GM12878 (cell line): ENCODE results near the gene MOGAT2. TPM values are rescaled to one million over a fixed set of nuclear protein-coding genes. Genes with fewer than 3 reads are reported as not detected.

Source experiments
- ATAC-seq: fragments of 200-7000 bp; cut with Tn5 transposase; 3 replicates; pipeline ENCODE4 v1.9.1; 2020; ENCODE audit warnings: mild to moderate bottlenecking, moderate library complexity
- BruUV-seq: library from RNA; stranded (reverse); fragments of 400-500 nt; replicated peaks from 2 replicates; lab custom pipeline; 2021; lab: Mats Ljungman, UMichigan
- CTCF ChIA-PET: fragments of 300-600 bp; sonication (Branson Sonifier 250); formaldehyde crosslinking; extraction: SDS; loops from one replicate; lab custom pipeline; 2021; ENCODE audit warnings: inconsistent platforms; lab: Yijun Ruan, JAX
- POLR2A ChIA-PET: fragments of 350-600 bp; formaldehyde crosslinking; extraction: SDS; loops from one replicate; lab custom pipeline; 2021; ENCODE audit warnings: inconsistent platforms; lab: Charles Lee
- RAD21 ChIA-PET: fragments of 300-600 bp; sonication (Branson Sonifier 250); formaldehyde crosslinking; loops from one replicate; lab custom pipeline; 2023; ENCODE audit warnings: antibody characterized with exemption; ENCODE audit not compliant: unreplicated experiment; lab: Charles Lee
- SMC1A ChIA-PET: fragments of 300-600 bp; sonication (Branson Sonifier 250); formaldehyde crosslinking; loops from one replicate; lab custom pipeline; 2023; ENCODE audit not compliant: unreplicated experiment, uncharacterized antibody; lab: Charles Lee
- DNase-seq: peaks from one replicate; pipeline ENCODE4 v3.0.0-alpha.2; 2011; ENCODE audit warnings: low read depth, low spot score
- FAIRE-seq: peaks from 3 replicates; lab custom pipeline; 2011; peaks lifted over from hg19 to GRCh38; lab: Jason Lieb, UNC
- H2AFZ ChIP-seq: 2 replicates; pipeline ENCODE4 v1.6.0; 2011; ENCODE audit warnings: low read depth, low read length, control low read depth; ENCODE audit not compliant: control insufficient read depth
- H3K27ac ChIP-seq: 2 replicates; pipeline ENCODE4 v1.5.1; 2011; ENCODE audit warnings: control low read depth; ENCODE audit not compliant: control insufficient read depth, insufficient read depth
- H3K27me3 ChIP-seq, 2 experiments: replicated peaks in 1 of 2; 2 replicates each; pipeline versions ENCODE4 v1.6.0 to v1.6.1; 2011; ENCODE audit warnings: low read length in 1 of 2; ENCODE audit not compliant: control insufficient read depth in 2 of 2, insufficient read depth in 2 of 2
- H3K36me3 ChIP-seq, 2 experiments: 2 replicates each; pipeline ENCODE4 v1.5.1; 2011; ENCODE audit warnings: low read length in 1 of 2; ENCODE audit not compliant: control insufficient read depth in 2 of 2, insufficient read depth in 2 of 2
- H3K4me1 ChIP-seq: 2 replicates; pipeline ENCODE4 v1.6.1; 2011; ENCODE audit warnings: mild to moderate bottlenecking, low read length, moderate library complexity, mixed read lengths; ENCODE audit not compliant: control insufficient read depth, insufficient read depth
- H3K4me2 ChIP-seq: 2 replicates; pipeline ENCODE4 v1.6.0; 2011; ENCODE audit warnings: control low read depth; ENCODE audit not compliant: control insufficient read depth, insufficient read depth
- H3K4me3 ChIP-seq: fragments of 200-600 bp; sonication (generic); 2 replicates; pipeline ENCODE4 v1.5.1; 2016
- H3K79me2 ChIP-seq: 2 replicates; pipeline ENCODE4 v1.6.0; 2011; ENCODE audit warnings: low read length; ENCODE audit not compliant: control insufficient read depth, insufficient read depth
- H3K9ac ChIP-seq: 2 replicates; pipeline ENCODE4 v1.8.0; 2011; ENCODE audit warnings: low read length, control low read depth, mixed read lengths; ENCODE audit not compliant: control insufficient read depth, insufficient read depth
- H3K9me3 ChIP-seq: replicated peaks from 3 replicates; pipeline ENCODE4 v1.5.1; 2011; ENCODE audit warnings: mild to moderate bottlenecking, low read length; ENCODE audit not compliant: control insufficient read depth, insufficient read depth
- H4K20me1 ChIP-seq: 2 replicates; pipeline ENCODE4 v1.6.0; 2011; ENCODE audit not compliant: control insufficient read depth, insufficient read depth
- BRCA1 ChIP-seq: IDR thresholded peaks from 2 replicates; pipeline ENCODE4 v1.6.1; 2011; ENCODE audit warnings: low read depth, low read length, improper control_type of control experiment
- CEBPB ChIP-seq, 2 experiments: fragments of 150-350 bp in 1 of 2; IDR thresholded peaks; 2 replicates each; pipeline ENCODE4 v1.6.1; 2012 to 2014; ENCODE audit warnings: low read depth in 2 of 2, low read length in 2 of 2, borderline replicate concordance in 1 of 2, inconsistent platforms in 1 of 2
- EGR1 ChIP-seq, 2 experiments: IDR thresholded peaks; 1 replicate in 1 of 2; 2 replicates in 1 of 2; pipeline ENCODE4 v1.6.1; 2011 to 2012; ENCODE audit warnings: low read depth in 2 of 2, low read length in 2 of 2, borderline replicate concordance in 1 of 2, mild to moderate bottlenecking in 1 of 2, moderate library complexity in 1 of 2
- MTA3 ChIP-seq: IDR thresholded peaks from 2 replicates; pipeline ENCODE4 v1.6.1; 2012; ENCODE audit warnings: low read length, inconsistent platforms, borderline replicate concordance
- NR2F1 ChIP-seq: fragments of 450-650 bp; conservative IDR thresholded peaks from 2 replicates; pipeline ENCODE4 v1.6.1; 2017; ENCODE audit warnings: mild to moderate bottlenecking
- SREBF1 ChIP-seq: IDR thresholded peaks from 2 replicates; pipeline ENCODE4 v1.6.1; 2012; ENCODE audit warnings: mild to moderate bottlenecking, low read length
- TAF1 ChIP-seq: IDR thresholded peaks from 2 replicates; pipeline ENCODE4 v1.6.1; 2011; ENCODE audit warnings: mild to moderate bottlenecking, low read depth, low read length, borderline replicate concordance
- TBL1XR1 ChIP-seq: IDR thresholded peaks from 2 replicates; pipeline ENCODE4 v1.6.1; 2012; ENCODE audit warnings: low read depth, low read length, improper control_type of control experiment
- ZNF274 ChIP-seq: IDR thresholded peaks from one replicate; pipeline ENCODE4 v1.8.0; 2011; ENCODE audit not compliant: insufficient read length, insufficient read depth
- WGBS: methylation state at CpG from one replicate; pipeline ENCODE4 v1.1.6; 2016; ENCODE audit warnings: low lambda C conversion rate; ENCODE audit not compliant: insufficient replicate concordance, insufficient coverage; ENCODE audit errors: missing lambda C conversion rate; 5-methylcytosine and 5-hydroxymethylcytosine counted together
- in situ Hi-C: fragments of 300-500 bp; cut with MboI; formaldehyde crosslinking; loops from 9 replicates; pipeline ENCODE4 v1.14.3; 2018; ENCODE audit warnings: mixed read lengths
- intact Hi-C: fragments of 100-400 bp; cut with micrococcal nuclease; formaldehyde crosslinking; loops from one replicate; pipeline ENCODE4 v1.14.2; 2022; ENCODE audit not compliant: unreplicated experiment
- polyA plus RNA-seq, 11 experiments: library from polyadenylated mRNA; depleted of rRNA in 4 of 11; unstranded in 6 of 11; stranded (reverse) in 5 of 11; fragments of >200 nt; fragmentation: Nextera tagmentation in 4 of 11; fragmentation: Illumina TruSeq in 1 of 11; extraction: Ambion mirVana in 4 of 11; extraction: Trizol in 1 of 11; gene quantifications; 1 replicate in 1 of 11; 2 replicates in 10 of 11; pipeline versions ENCODE4 v1.2.1 to v1.2.3, GENCODE V29; 2011 to 2016; ENCODE audit warnings: inconsistent platforms in 2 of 11, missing spikeins in 2 of 11, low read depth in 1 of 11
- total RNA-seq, 4 experiments: library from RNA; depleted of rRNA in 3 of 4; stranded (reverse); fragments of >200 nt in 3 of 4; fragmentation: Illumina TruSeq in 1 of 4; extraction: Trizol in 1 of 4; gene quantifications; 2 replicates each; pipeline versions ENCODE4 v1.2.1 to v1.2.3, GENCODE V29; 2013 to 2021
- TF ChIP-seq, protein P1 (sequence below): fragments of 450-650 bp; formaldehyde crosslinking; IDR thresholded peaks from 2 replicates; pipeline ENCODE4 v1.5.0; 2022; ENCODE audit warnings: mild to moderate bottlenecking, missing genetic modification characterization
- TF ChIP-seq, protein P2 (sequence below), 3 experiments: IDR thresholded peaks in 2 of 3; conservative IDR thresholded peaks in 1 of 3; 2 replicates each; pipeline ENCODE4 v1.5.1; 2011; ENCODE audit warnings: low read depth in 3 of 3, low read length in 3 of 3, mild to moderate bottlenecking in 3 of 3, control low read depth in 2 of 3, moderate library complexity in 2 of 3, inconsistent platforms in 1 of 3, mixed read lengths in 1 of 3; ENCODE audit not compliant: control insufficient read depth in 2 of 3, insufficient read depth in 1 of 3; ENCODE audit errors: extremely low read depth in 1 of 3
- TF ChIP-seq, protein P3 (sequence below): fragments of 450-650 bp; IDR thresholded peaks from 2 replicates; pipeline ENCODE4 v1.6.1; 2017; ENCODE audit warnings: borderline replicate concordance

MOGAT2 gene
- total and polyA plus RNA-seq, 10 of the 15 experiments (the other 5 are each of a cell fraction or from before 2014, with no cell fraction given), result 0.15 to 0.45 (median 0.22) TPM; not detected in 1

DNA sequence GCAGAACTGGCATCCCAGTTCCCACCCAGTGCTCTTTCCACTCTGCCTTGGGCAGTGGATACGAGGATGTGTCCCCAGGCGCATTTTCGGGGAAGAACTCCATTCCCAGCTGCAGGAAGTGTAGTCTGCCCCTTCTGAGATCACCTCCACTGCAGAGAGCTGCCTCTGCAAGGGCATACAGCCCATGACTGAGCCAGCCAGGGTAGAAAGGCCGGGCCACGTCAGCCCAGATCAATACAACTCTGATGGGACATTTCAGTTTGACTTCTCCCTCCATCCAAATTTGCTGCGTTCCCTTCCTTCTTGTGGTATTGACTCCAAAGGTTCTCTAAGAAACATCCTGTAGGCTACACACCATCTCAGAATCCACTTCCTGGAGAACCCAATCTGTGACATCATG lies 19.7 kb downstream of the MOGAT2 start (continued):
- TF ChIP-seq, protein P1, sequence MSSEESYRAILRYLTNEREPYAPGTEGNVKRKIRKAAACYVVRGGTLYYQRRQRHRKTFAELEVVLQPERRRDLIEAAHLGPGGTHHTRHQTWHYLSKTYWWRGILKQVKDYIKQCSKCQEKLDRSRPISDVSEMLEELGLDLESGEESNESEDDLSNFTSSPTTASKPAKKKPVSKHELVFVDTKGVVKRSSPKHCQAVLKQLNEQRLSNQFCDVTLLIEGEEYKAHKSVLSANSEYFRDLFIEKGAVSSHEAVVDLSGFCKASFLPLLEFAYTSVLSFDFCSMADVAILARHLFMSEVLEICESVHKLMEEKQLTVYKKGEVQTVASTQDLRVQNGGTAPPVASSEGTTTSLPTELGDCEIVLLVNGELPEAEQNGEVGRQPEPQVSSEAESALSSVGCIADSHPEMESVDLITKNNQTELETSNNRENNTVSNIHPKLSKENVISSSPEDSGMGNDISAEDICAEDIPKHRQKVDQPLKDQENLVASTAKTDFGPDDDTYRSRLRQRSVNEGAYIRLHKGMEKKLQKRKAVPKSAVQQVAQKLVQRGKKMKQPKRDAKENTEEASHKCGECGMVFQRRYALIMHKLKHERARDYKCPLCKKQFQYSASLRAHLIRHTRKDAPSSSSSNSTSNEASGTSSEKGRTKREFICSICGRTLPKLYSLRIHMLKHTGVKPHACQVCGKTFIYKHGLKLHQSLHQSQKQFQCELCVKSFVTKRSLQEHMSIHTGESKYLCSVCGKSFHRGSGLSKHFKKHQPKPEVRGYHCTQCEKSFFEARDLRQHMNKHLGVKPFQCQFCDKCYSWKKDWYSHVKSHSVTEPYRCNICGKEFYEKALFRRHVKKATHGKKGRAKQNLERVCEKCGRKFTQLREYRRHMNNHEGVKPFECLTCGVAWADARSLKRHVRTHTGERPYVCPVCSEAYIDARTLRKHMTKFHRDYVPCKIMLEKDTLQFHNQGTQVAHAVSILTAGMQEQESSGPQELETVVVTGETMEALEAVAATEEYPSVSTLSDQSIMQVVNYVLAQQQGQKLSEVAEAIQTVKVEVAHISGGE (CRISPR knock-in tag), result no peak
- TF ChIP-seq CEBPB (IDR thresholded peaks at IDR 0.05; ENCODE audit: borderline replicate concordance in 1 of 2, low read depth in 2 of 2, low read length in 2 of 2), result no peak
- TF ChIP-seq MTA3, result no peak
- TF ChIP-seq, all 136 proteins: peak for 0

DNA sequence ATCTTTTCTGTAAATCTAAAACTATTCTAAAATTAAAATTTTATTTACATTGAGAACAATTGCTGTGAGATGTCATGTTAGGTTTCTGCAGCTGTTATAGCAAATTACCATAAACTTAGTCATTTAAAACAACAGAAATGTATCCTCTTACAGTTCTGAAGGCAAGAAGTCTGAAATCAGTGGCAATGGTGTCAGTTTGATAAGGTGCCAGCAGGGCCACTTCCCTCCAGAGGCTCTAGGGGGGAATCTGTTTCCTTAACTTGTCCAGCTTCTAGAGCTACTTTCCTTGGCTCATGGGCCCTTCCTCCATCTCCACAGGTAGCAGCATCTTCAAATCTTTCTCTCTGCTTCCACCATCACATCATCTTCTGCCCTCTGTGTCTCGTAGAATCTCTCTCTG lies 23.0 kb downstream of the MOGAT2 start:
- Histone ChIP-seq H2AFZ (no peak overlapping the region), H3K27ac (no peak overlapping the region), H3K9ac (no peak overlapping the region), H3K4me1 (no peaks in the 10 kb centered on the region), H3K4me3 (no peak overlapping the region)
- ChIA-PET SMC1A (no interaction called here), RAD21 (no interaction called here), POLR2A (no interaction called here)
- FAIRE-seq (no peak), DNase-seq (no peak)
- WGBS, result 53% methylated on average over 1 of the region's 1 CpG
- in situ Hi-C loops, result no loop called here
- TF ChIP-seq ZNF274 (no peak), NR2F1 (no peak), TBL1XR1 (no peak), BRCA1 (no peak), EGR1 (IDR thresholded peaks at IDR 0.05; ENCODE audit: borderline replicate concordance in 1 of 2, low read depth in 2 of 2, low read length in 2 of 2) (no peak), TAF1 (no peak), SREBF1 (no peak)
- TF ChIP-seq, protein P2, sequence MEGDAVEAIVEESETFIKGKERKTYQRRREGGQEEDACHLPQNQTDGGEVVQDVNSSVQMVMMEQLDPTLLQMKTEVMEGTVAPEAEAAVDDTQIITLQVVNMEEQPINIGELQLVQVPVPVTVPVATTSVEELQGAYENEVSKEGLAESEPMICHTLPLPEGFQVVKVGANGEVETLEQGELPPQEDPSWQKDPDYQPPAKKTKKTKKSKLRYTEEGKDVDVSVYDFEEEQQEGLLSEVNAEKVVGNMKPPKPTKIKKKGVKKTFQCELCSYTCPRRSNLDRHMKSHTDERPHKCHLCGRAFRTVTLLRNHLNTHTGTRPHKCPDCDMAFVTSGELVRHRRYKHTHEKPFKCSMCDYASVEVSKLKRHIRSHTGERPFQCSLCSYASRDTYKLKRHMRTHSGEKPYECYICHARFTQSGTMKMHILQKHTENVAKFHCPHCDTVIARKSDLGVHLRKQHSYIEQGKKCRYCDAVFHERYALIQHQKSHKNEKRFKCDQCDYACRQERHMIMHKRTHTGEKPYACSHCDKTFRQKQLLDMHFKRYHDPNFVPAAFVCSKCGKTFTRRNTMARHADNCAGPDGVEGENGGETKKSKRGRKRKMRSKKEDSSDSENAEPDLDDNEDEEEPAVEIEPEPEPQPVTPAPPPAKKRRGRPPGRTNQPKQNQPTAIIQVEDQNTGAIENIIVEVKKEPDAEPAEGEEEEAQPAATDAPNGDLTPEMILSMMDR (IDR thresholded peaks at IDR 0.05 in 2 of 3, conservative IDR thresholded peaks at IDR 0.05 in 1 of 3; ENCODE audit: control insufficient read depth in 2 of 3, extremely low read depth in 1 of 3, insufficient read depth in 1 of 3, low read depth in 3 of 3, low read length in 3 of 3), result no peak
- TF ChIP-seq, protein P3, sequence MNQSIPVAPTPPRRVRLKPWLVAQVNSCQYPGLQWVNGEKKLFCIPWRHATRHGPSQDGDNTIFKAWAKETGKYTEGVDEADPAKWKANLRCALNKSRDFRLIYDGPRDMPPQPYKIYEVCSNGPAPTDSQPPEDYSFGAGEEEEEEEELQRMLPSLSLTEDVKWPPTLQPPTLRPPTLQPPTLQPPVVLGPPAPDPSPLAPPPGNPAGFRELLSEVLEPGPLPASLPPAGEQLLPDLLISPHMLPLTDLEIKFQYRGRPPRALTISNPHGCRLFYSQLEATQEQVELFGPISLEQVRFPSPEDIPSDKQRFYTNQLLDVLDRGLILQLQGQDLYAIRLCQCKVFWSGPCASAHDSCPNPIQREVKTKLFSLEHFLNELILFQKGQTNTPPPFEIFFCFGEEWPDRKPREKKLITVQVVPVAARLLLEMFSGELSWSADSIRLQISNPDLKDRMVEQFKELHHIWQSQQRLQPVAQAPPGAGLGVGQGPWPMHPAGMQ, result no peak
- TF ChIP-seq, all 136 proteins: peak for 0
- intact Hi-C loops, result no loop called here
- Histone ChIP-seq H3K9me3 (no peaks in the 10 kb centered on the region), H3K79me2 (no peaks in the 10 kb centered on the region), H3K36me3 (no peaks in the 10 kb centered on the region), H4K20me1 (no peaks in the 10 kb centered on the region), H3K4me2 (no peak overlapping the region), H3K27me3 (no peaks in the 10 kb centered on the region)
- CTCF ChIA-PET, result interaction anchor here (1.1 to 1.2 kb wide), 2 partner anchors 35 to 411 kb away, joined by 3 read pairs; no protein-coding TSS in a partner anchor
- ATAC-seq, result no peak
- no TSS peak for BruUV-seq
